GM18858 (cell line): ENCODE data around the gene PMEPA1.

Experiments used
- ATAC-seq: cut with Tn5 transposase; IDR thresholded peaks from one replicate; pipeline ENCODE4 v1.9.1; 2021; ENCODE audit not compliant: unreplicated experiment

The PMEPA1 gene

DNA sequence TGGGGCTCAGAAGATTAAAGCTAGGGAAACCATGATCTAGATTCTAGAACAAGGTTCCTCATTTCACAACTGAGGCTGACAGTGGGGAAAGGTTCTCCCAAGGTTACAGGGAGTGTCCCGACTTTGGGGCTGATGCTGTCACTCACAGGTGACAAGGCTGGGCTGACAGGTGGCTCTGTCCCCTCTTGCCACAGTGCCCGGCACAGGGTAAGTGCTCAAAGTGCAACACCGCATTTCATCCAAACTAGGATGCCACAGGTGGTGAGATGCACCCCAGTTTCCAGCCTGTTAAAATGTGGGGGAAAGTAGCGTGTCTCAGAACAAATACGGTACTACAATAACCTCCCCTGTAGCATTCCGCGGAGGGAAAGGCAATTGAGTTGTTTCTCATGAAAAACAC, 97.4 kb downstream of the PMEPA1 start:
- ATAC-seq, result no peak

- ATAC-seq, result no peak
Measured at GRCh38 chr20:57611586-57612311, 98.1 kb downstream of the PMEPA1 start.

DNA sequence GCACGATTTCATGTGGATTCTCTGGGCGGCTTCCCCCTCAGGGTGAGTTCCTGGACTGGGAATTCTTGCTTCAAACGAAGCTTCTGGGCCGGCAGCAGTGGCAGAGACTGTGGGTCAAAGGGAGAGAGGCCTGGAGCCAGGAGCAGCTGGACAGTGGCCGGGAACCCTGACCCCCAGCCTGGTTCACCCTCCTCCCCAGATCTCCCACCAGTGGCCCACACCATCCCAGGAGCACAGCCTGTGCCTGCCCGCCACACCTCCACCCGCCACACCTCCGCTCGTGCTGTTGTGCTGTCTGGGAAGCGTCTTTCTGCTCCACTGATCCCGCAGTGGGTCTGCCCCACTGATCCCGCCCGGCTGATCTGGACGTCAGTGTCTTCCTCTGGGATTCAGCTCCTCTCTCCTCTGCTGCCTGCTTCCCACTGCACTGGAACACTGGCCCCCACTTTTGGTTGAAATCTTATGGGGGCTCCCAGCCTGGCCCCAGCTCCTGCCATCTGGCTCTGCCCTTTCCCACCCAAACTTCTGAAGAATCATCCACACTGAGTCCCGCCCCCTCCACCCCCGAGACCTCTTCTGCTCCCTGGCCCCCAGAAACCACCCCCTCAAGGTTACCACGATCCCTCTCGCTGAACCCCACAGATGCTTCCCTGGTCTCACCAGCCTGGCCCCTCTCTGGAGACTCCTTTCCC, 99.4 kb downstream of the PMEPA1 start:
- no peak for ATAC-seq

GRCh38 chr20:57609842-57610167, 100.0 kb downstream of the PMEPA1 start:
- ATAC-seq, result no peak

GRCh38 chr20:57609086-57609841, 100.6 kb downstream of the PMEPA1 start:
- no peak for ATAC-seq

- no peak for ATAC-seq
Measured at GRCh38 chr20:57608516-57608915, 101.3 kb downstream of the PMEPA1 start.

DNA sequence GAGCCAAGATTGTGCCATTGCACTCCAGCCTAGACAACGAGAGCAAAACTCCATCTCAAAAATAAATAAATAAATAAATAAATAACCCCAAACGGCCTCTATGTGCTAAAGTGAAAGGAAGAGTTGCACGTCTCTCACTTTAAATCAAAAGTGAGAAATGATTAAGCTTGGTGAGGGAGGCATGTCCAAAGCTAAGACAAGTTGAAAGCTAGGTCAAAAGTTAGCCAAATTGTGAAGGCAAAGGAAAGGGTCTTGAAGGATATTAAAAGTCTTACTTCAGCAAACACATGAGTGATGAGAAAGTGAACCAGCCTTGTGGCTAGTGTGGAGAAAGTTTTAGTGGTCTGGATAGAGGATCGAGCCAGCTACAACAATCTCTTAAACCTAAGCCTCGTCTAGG, 103.9 kb downstream of the PMEPA1 start:
- no peak for ATAC-seq

DNA sequence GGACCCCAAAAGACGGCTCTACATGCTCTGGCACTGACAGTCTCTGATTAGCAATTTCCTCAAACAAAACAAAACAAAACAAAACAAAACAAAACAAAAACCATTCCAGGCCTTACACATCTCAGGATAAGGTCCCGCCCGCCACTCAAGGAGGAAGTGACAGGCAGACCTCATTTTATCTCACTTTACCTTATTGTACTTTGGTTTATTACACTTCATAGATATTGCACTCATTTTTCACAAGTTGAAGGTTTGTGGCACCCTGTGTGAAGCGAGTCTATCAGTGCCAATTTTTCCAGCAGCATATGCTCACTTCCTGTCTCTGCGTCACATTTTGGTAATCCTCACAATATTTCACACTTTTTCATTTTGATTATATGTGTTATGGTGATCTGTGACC, 104.8 kb downstream of the PMEPA1 start:
- ATAC-seq, result no peak

- ATAC-seq, result no peak
Measured at GRCh38 chr20:57603120-57603519, 106.7 kb downstream of the PMEPA1 start.

DNA sequence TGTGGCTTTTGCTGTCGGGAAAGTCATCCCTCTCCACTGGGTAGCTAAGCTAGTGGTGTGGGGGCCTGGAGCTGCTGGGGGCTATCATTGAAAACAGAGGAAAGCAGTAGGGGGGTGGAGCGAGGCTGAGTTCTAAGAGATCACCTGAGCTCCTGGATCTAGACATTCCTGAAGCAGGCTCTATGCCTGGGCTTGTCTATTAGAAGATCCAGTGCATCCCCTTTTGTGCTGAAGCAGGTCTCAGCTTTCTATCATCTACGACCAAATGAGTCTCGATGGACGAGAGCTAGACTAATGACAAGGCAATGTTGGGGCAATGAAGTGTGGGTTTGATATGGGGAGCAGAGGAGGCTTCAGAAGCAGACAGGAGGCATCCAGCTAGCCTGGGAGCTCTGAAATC, 108.1 kb downstream of the PMEPA1 start:
- no peak for ATAC-seq

GRCh38 chr20:57601211-57601570, 108.6 kb downstream of the PMEPA1 start:
- no peak for ATAC-seq

DNA sequence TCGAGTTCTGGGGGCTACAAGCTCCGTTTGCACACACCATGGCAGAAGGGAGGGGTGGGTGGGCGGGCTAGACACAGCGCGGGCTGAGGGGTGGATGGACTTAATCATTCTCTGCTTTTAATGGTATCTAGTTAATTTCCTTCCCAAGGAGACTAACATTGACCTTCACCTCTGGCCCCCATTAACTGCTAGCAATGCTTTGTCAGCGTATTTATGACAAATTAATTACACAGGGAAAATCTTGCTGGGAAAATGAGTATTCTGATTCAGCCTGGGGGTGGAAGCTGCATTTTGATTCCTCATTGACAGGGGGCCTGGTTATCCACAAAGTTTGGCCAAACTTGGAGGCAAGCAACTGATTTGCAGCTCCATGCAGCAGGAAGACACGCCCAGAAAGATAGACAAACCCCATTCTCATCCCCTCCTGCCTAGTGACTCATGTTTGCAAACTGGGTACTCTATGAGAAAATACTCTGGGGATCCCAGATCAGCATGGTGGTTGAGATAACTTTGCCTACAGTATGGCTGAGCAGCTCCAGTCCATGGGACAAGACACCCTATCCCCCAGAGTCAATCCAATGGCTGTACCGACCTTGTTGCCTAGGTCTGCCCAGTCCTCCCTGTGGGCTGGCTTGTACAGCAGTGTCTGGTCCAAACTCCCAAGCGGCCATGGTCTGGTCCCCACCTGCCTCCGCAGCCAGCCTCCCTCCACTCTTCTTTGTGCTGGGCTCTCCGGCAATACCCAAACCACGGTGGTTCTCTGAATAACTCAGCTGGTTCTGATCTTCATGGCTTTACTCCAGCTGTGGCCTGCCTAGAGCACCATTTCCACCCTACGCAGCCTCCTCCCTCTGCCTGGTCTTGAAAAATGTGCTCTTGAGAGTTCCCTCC, 109.2 kb downstream of the PMEPA1 start:
- no peak for ATAC-seq

GRCh38 chr20:57598491-57598890, 111.3 kb downstream of the PMEPA1 start:
- ATAC-seq, result no peak
